Prostate gland (tissue), 2 donors: ENCODE measurements around the gene SEC24D.

Source experiments
- CTCF ChIP-seq, 4 experiments: fragments of 200-600 bp in 2 of 4; fragments of 450-650 bp in 2 of 4; sonication (generic) in 2 of 4; IDR thresholded peaks; 1 replicate in 3 of 4; 2 replicates in 1 of 4; pipeline ENCODE4 v1.5.1; 2016 to 2019; ENCODE audit warnings: antibody characterized with exemption in 4 of 4, mild to moderate bottlenecking in 2 of 4, moderate library complexity in 2 of 4
- POLR2A ChIP-seq: fragments of 450-650 bp; IDR thresholded peaks from one replicate; pipeline ENCODE4 v1.6.1; 2016; ENCODE audit warnings: antibody characterized with exemption, mild to moderate bottlenecking

GRCh38 chr4:118756429-118756828 lies 79.5 kb downstream of the SEC24D start:
- no peak for TF ChIP-seq POLR2A
- no peak for TF ChIP-seq CTCF (IDR thresholded peaks at IDR 0.05)
